Gastroesophageal sphincter (tissue), 4 donors: ENCODE measurements around the gene CISH. TPM values are rescaled to one million over a fixed set of nuclear protein-coding genes. Genes with fewer than 3 reads are reported as not detected.

ENCODE experiments used
- ATAC-seq: fragments of 150-250 bp; one replicate; pipeline ENCODE4 v1.9.1; 2016; ENCODE audit warnings: mild to moderate bottlenecking, moderate library complexity
- H3K27ac ChIP-seq, 4 donors: fragments of 200-600 bp; sonication (generic) in 3 of 4; 1 replicate in 3 of 4; 2 replicates in 1 of 4; pipeline ENCODE4 v1.5.1; 2016 to 2019
- H3K27me3 ChIP-seq: fragments of 200-600 bp; sonication (generic); one replicate; pipeline ENCODE4 v1.5.1; 2019
- H3K36me3 ChIP-seq, 2 donors: fragments of 200-600 bp; sonication (generic); one replicate each; pipeline ENCODE4 v1.5.1; 2019; ENCODE audit warnings: control low read depth in 1 of 2
- H3K4me1 ChIP-seq, 3 donors: fragments of 200-600 bp; sonication (generic); 1 replicate in 2 of 3; 2 replicates in 1 of 3; pipeline ENCODE4 v1.5.1; 2016 to 2019; ENCODE audit warnings: control low read depth in 2 of 3
- H3K4me3 ChIP-seq, 2 donors: fragments of 200-600 bp; sonication (generic); one replicate each; pipeline ENCODE4 v1.5.1; 2019; ENCODE audit warnings: mild to moderate bottlenecking in 1 of 2, moderate library complexity in 1 of 2
- H3K9me3 ChIP-seq, 3 donors: fragments of 200-600 bp; sonication (generic); one replicate each; pipeline ENCODE4 v1.5.1; 2017 to 2019; ENCODE audit warnings: control low read depth in 2 of 3
- CTCF ChIP-seq, 4 experiments: fragments of 200-600 bp in 2 of 4; fragments of 450-650 bp in 2 of 4; sonication (generic) in 1 of 4; IDR thresholded peaks; one replicate each; pipeline ENCODE4 v1.5.1; 2017 to 2019; ENCODE audit warnings: antibody characterized with exemption in 4 of 4, mild to moderate bottlenecking in 2 of 4, moderate library complexity in 2 of 4
- EP300 ChIP-seq: sonication (generic); formaldehyde crosslinking; IDR thresholded peaks from one replicate; pipeline ENCODE4 v1.6.1; 2017; ENCODE audit warnings: antibody characterized with exemption, mild to moderate bottlenecking
- POLR2A ChIP-seq, 2 donors: fragments of 450-650 bp; IDR thresholded peaks; one replicate each; pipeline ENCODE4 v1.6.1; 2017; ENCODE audit warnings: antibody characterized with exemption in 2 of 2, mild to moderate bottlenecking in 2 of 2, moderate library complexity in 1 of 2
- POLR2AphosphoS5 ChIP-seq: sonication (generic); formaldehyde crosslinking; IDR thresholded peaks from one replicate; pipeline ENCODE4 v1.6.1; 2017; ENCODE audit warnings: antibody characterized with exemption
- WGBS, 2 donors: methylation state at CpG; one replicate each; pipeline ENCODE4 v1.1.5; 2018; ENCODE audit warnings: low coverage in 1 of 2; 5-methylcytosine and 5-hydroxymethylcytosine counted together
- total RNA-seq, 4 donors: library from RNA; depleted of rRNA; stranded (reverse); fragments of >200 nt; gene quantifications; one replicate each; pipeline ENCODE4 v1.1.0, GENCODE V29; 2016

CISH gene
- total RNA-seq, 4 donors from 2014 or later, result 0.99 to 9.3 (median 3.6) TPM

GRCh38 chr3:50620820-50621219 lies 9.2 kb upstream of the CISH start:
- H3K36me3 ChIP-seq, result peaks cover 0 to 12% of the 10 kb centered on the region in 2 donors
- peaks cover 0 to 80% (median 8%) of the 10 kb centered on the region in 3 donors for H3K4me1 ChIP-seq
- no peaks in the 10 kb centered on the region for H3K27me3 ChIP-seq
- H3K4me3 ChIP-seq, result no peak overlapping the region
- TF ChIP-seq EP300 (no peak), CTCF (IDR thresholded peaks at IDR 0.05) (no peak), POLR2A (IDR thresholded peaks at IDR 0.05) (no peak), POLR2AphosphoS5 (no peak)
- H3K9me3 ChIP-seq, result no peaks in the 10 kb centered on the region
- WGBS, 2 donors, result 67% methylated on average over 3 of the region's 4 CpGs
- peak overlapping the region in 1 of 4 donors; percentile 38 for H3K27ac ChIP-seq
- ATAC-seq, result no peak

DNA sequence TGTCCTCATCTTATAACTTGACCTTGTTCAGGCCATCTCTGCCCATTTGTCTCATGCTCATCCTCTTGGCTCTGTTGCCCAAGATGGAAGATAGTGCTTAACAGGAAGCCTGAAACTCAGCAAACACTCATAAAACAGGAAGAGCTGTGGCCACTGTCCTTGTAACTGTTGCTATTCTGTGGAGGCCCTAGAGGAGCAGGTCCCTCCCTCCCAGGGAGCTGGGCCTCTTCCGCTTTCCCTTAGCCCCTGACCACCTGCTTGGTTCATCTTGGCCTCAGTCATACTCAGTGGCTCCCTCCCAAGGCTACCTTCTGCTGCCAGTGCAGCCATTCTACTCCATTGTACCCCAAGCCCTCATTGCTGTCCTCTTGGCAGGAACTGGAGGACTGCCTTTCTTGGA lies 8.8 kb upstream of the CISH start:
- peak overlapping the region in 1 of 4 donors; percentile 38 for H3K27ac ChIP-seq
- TF ChIP-seq EP300 (no peak), POLR2AphosphoS5 (no peak), CTCF (IDR thresholded peaks at IDR 0.05) (no peak), POLR2A (IDR thresholded peaks at IDR 0.05) (no peak)
- ATAC-seq, result no peak
- no CpG with 5 or more reads among the region's 1 CpG for WGBS, 2 donors
- peaks cover 0 to 12% of the 10 kb centered on the region in 2 donors for H3K36me3 ChIP-seq
- no peak overlapping the region for H3K4me3 ChIP-seq
- H3K27me3 ChIP-seq, result no peaks in the 10 kb centered on the region
- peaks cover 0 to 80% (median 8%) of the 10 kb centered on the region in 3 donors for H3K4me1 ChIP-seq
- no peaks in the 10 kb centered on the region for H3K9me3 ChIP-seq

DNA sequence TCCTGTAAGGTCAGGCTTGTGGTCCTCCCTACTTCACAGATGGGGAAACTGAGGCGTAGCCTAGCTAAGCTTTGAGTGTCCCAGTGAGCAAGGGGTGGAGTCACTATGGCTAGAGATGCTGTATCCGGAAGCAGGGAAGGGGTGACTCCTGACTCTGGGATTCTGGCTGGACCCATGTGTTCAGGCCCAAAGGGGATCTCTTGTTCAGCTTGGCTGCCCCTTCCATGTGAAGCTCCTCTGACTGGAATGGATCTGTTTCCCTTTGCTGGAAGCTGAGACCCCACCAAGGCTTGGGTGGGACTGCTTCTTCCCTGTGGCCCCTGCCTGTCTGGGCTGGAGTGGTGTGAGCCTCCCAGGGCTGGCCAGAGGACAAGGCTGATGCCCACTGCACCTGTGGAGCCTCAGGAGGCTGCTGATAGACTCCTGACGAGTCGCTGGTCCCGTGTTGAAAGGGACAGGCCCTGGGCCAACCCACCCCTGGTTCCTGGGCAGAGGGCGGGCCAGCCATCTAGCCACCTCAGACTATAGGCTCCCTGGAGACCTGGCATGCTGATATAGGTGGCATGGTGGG lies 6.4 kb upstream of the CISH start:
- H3K27ac ChIP-seq, result peak overlapping the region; percentile 75 to 91 (median 86)
- no CpG with 5 or more reads among the region's 6 CpGs for WGBS, 2 donors
- H3K4me1 ChIP-seq, result peaks cover 0 to 70% (median 8%) of the 10 kb centered on the region in 3 donors
- TF ChIP-seq EP300 (no peak), CTCF (IDR thresholded peaks at IDR 0.05) (no peak), POLR2AphosphoS5 (no peak), POLR2A (IDR thresholded peaks at IDR 0.05) (no peak)
- H3K36me3 ChIP-seq, result peaks cover 0 to 12% of the 10 kb centered on the region in 2 donors
- no peak for ATAC-seq
- H3K4me3 ChIP-seq, result peak overlapping the region; percentile 92 to 96
- H3K9me3 ChIP-seq, result no peaks in the 10 kb centered on the region
- H3K27me3 ChIP-seq, result no peaks in the 10 kb centered on the region

- WGBS, 2 donors, result no CpG with 5 or more reads among the region's 58 CpGs
- Histone ChIP-seq H3K27me3 (no peaks in the 10 kb centered on the region), H3K4me3 (peak within 1 kb of the TSS; percentile 92 to 96), H3K4me1 (peaks cover 0 to 72% (median 12%) of the 10 kb centered on the region in 3 donors), H3K36me3 (peaks cover 0 to 6% of the 10 kb centered on the region in 2 donors), H3K9me3 (no peaks in the 10 kb centered on the region), H3K27ac (peak within 1 kb of the TSS; percentile 80 to 91 (median 86))
- ATAC-seq, result peak; percentile 14
- TF ChIP-seq POLR2AphosphoS5, result no peak
- peak; percentile 17 to 20 for TF ChIP-seq POLR2A (IDR thresholded peaks at IDR 0.05)
- TF ChIP-seq CTCF (IDR thresholded peaks at IDR 0.05), result peak in 1 of 4 experiments; percentile 21
Measured at GRCh38 chr3:50617096-50617791, 5.7 kb upstream of the CISH start, which contains the start of gene MAPKAPK3. TSS of gene MAPKAPK3 (plus strand) at chr3:50617151. CDS start at chr3:50617566, 415 bp downstream.

DNA sequence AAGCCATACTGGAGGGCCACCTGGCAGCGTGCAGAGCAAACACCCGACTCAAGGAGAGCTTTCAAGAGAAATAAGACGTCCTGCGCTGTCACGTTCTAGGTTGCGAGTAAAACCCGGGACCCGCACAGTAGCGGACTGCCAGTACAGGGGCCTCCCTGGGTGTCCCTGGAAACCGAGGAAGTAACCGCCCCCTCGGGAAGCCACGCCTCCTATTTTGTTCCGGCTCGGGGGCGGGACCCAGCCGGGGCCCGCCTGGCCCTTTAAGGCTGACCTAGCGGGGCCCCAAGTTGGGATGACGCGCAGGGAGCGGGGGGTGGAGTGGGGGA lies 5.2 kb upstream of the CISH start:
- no peaks in the 10 kb centered on the region for H3K9me3 ChIP-seq
- TF ChIP-seq CTCF (IDR thresholded peaks at IDR 0.05) (no peak), EP300 (no peak), POLR2AphosphoS5 (no peak), POLR2A (IDR thresholded peaks at IDR 0.05) (no peak)
- H3K36me3 ChIP-seq, result peaks cover 0 to 1% of the 10 kb centered on the region in 2 donors
- WGBS, 2 donors, result 0% methylated on average over 1 to 2 of the region's 22 CpGs
- no peaks in the 10 kb centered on the region for H3K27me3 ChIP-seq
- H3K27ac ChIP-seq, result peak overlapping the region; percentile 80 to 91 (median 86)
- ATAC-seq, result peak; percentile 80
- H3K4me1 ChIP-seq, result peaks cover 0 to 74% (median 13%) of the 10 kb centered on the region in 3 donors
- H3K4me3 ChIP-seq, result peak overlapping the region; percentile 92 to 96
